NCI-H1436 treated with DMSO at 0.1 percent for 48 hours (cell line): Measurements from ENCODE around the gene FOSL1.

Experiments
- DNase-seq: peaks from one replicate; lab custom pipeline; 2025; lab: John Stamatoyannopoulos, UW

Gene FOSL1

DNA sequence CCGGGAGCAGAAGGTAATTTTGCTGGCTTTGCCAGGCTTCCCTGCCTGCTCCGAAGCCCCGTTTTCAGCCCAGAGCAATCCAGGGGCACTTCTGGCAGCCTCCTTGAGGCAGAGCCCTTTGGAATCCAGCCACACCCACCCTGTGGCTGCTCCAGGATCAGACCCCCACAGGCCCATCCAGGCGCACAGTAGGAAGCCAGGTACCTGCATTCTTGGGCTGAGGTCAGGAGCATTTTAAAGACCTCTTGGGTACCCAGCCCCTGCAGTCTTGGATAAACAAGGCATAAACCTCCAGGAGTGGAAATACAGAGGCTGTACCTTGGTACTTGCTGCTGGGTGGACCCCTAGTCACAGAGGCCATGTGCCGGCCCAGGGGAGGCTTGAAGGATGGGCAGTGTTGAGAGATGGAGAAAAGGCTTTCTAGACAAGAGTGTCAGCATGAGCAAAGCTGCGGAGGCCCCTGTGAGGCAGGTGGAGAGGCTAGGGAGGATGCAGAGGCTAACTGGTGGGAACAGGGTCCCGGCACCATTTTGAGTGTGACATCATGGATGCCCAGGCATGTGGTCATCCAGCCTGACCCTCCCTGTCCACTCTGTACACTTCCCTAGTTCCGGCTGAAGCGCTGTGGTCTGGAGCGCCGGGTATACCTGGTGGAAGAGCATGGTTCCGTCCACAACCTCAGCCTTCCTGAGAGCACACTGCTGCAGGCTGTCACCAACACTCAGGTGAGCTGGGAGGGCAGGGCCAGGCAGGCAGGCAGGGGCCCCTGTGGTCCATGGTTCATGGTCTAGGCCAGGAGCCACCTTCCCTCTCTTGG is 36.1 kb downstream of the FOSL1 start:
- no peak for DNase-seq

- no peak for DNase-seq
These were observed 37.0 kb downstream of the FOSL1 start for GRCh38 chr11:65862941-65863888.

GRCh38 chr11:65862191-65862735 is 37.9 kb downstream of the FOSL1 start:
- DNase-seq: no peak

GRCh38 chr11:65861533-65862183 is 38.5 kb downstream of the FOSL1 start:
- DNase-seq: no peak

GRCh38 chr11:65861165-65861505 is 39.1 kb downstream of the FOSL1 start:
- no peak for DNase-seq

DNA sequence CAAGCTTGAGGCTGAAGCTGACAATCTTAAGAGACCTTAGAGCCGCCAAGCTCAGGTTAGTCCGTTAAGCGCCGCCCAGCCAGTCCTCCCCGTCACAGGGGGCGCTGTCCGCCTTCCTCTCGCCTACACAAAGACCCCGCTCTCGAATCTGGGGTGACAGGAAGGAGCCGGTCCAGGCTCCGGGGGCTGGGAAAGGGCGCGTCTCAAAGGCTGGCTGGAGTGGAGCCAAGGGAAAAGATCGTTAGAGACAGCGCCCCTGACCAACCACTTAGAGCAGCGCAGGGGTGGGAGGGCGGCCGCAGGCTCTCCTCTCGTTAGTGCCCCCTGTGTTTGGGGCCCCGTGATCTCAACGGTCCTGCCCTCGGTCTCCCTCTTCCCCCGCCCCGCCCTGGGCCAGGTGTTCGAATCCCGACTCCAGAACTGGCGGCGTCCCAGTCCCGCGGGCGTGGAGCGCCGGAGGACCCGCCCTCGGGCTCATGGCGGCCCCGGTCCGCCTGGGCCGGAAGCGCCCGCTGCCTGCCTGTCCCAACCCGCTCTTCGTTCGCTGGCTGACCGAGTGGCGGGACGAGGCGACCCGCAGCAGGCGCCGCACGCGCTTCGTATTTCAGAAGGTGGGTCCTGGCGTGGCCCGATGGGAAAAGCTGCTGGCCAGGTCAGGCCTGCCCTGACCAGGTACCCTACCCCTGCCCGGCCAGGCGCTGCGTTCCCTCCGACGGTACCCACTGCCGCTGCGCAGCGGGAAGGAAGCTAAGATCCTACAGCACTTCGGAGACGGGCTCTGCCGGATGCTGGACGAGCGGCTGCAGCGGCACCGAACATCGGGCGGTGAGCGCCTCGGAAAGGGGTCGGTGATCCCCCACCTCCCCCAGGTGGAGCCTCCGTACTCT is 39.7 kb downstream of the FOSL1 start, which contains the start of gene MUS81:
TSS of gene MUS81 (plus strand) at position 156 of the 887 bp plus-strand sequence. CDS start at position 477, 321 bp downstream.
- DNase-seq: peak; percentile 76

GRCh38 chr11:65859812-65860277 is 40.3 kb downstream of the FOSL1 start:
- DNase-seq: no peak

GRCh38 chr11:65859095-65859811 is 40.9 kb downstream of the FOSL1 start:
- peak; percentile 96 for DNase-seq

DNA sequence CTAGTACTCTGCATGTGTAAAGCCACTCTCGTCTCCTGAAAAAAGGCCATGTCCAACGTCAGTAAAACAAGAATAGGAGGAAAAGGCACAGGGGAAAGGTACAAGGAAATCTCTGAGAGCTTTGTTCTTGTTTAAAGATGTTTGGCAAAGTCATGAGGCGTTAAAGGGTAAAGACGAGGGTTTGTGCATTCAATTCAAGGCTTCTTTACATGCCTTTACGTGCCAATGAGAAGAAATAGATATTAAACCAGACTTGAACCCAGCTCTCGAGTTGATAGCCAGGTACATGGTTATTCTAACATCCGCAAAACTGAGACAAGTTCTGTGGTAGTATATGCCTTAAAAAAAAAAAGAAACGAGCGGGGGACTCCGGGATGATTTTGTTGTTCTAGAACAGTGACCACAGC is 41.5 kb downstream of the FOSL1 start:
- no peak for DNase-seq

- DNase-seq: peak; percentile 85
These were observed 42.1 kb downstream of the FOSL1 start, which contains the start of gene CFL1 for GRCh38 chr11:65857853-65858680. Gene CFL1 (minus strand): TSS chr11:65858180. CDS start chr11:65858099, 81 bp downstream.

DNA sequence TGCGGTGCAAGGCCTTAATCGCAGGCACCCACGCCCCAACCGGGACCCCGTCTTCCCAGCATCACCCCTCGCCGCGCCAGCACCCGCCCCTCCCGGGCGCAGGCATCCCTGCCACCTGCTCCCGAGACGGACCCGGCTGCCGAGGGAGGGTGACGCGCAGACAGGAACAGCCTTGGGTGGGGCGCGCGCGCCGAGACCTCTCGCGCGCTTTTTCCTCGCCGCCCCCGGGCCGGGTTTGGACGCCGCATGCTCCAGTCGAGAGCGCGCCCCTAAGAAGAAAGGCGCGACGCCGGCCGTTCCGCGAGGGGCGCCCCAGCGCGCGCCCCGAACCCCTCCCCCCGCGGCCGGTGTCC is 42.7 kb downstream of the FOSL1 start:
- DNase-seq: no peak

DNA sequence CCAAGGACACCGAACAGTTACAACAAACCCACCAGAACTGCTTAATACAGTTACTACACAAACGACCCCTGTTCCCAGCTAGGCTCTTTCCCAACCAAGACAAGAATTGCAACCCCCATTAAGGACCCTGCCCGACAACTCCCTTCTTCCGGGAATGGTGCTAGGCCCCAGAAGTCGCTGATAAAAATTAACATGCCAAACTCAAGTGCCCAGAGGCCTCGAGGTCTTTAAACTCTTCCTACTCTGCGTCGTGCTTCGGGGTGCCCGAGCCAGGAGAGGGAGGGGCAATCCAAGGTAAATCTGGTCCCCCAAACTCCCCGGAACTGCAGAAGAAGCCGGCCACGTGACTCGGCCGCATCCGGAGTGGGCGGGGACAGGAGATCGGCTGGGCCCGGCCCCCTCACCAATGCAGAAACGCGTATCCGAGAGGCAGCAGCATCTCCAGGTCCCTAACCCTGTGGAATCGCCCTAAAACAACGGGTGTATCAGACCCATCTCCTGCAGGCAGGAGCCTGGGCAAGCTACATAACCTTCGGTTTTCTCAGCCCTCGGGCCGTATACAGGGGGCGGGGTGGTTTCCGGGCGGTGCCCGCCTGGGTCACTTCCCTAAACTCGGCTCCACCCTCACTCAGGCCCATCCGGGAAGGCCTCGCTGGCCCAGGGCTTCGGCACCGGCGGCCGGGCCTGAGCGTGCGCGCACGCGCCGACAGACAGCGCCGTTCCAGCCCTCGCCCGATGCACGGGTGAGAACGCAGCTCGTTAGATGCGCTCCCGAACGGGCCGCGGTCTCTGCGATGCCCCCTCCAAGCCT is 43.3 kb downstream of the FOSL1 start:
- no peak for DNase-seq

DNA sequence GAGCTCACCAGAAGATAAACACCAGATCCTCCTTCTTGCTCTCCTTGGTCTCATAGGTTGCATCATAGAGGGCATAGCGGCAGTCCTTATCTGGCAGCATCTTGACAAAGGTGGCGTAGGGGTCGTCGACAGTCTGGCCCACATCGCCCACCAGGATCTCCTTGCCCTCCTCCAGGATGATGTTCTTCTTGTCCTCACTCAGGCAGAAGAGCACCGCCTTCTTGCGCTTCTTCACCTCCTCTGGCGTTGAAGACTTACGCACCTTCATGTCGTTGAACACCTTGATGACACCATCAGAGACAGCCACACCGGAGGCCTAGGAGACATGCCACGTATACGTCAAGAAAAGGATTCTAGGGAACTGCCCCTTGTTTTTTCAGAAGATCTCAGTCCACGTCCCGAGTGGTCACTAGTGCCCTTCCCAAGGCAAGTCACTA is 44.2 kb downstream of the FOSL1 start:
- DNase-seq: no peak

DNA sequence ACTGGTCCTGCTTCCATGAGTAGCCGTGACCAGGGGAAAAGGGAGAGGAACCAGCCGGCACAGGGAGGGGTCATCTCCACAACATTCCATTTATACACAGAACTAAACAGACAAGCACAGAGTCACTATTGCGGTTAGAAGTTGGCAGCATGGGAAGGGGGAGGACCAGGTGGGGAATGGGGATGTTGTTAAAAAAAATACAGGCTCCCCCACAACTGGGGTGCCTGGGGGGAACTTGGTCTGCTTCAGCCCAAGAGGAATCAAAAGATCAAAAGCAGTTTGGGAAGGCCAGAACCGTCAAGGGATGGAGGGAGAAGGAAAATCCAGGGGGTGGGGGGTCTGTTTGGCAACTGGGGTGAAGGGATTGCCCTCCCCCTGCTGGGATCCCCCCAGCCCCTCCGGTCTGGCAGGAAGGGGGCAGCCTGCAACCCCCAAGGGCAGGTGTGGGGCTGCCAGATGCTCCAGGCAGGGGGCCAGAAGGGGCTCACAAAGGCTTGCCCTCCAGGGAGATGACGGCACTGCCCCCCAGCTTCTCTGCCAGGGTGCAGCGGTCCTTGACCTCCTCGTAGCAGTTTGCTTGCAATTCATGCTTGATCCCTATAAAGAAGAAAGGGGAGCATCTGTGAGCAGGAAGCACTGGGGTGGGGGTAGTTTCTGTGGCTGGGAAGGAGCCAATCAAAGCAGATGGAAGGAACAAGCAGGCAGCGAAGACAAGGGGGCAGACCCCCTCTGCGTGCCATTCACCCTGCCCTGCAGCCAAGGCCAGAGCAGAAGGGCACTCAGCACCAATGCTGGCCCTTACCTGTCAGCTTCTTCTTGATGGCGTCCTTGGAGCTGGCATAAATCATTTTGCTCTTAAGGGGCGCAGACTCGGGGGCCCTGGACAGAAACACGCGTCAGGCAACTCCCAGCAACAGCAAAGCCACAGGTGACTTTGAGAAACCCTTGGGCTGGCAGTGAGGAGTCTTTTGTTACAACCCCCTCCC is 45.0 kb downstream of the FOSL1 start:
- DNase-seq: no peak

DNA sequence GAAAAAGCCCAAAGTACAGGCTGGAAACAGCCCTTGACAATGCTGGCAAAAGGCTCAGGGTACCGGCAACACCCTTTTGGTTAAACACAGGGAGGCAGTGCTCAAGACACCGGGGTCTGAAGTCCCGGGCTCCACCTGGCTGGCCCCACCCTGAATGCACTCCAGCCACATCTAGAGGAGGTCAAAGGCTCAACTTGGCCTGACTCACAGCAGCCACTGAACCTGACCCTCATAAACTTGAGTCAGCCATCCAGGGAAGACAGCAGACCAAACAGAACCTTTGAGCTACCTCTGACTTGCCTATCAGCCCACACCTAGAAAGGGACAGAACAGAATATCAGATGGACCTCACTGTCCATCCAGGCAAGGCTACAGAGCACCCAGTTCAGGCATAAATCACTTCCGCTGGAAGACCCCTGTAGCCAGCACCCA is 46.0 kb downstream of the FOSL1 start:
- no peak for DNase-seq

DNA sequence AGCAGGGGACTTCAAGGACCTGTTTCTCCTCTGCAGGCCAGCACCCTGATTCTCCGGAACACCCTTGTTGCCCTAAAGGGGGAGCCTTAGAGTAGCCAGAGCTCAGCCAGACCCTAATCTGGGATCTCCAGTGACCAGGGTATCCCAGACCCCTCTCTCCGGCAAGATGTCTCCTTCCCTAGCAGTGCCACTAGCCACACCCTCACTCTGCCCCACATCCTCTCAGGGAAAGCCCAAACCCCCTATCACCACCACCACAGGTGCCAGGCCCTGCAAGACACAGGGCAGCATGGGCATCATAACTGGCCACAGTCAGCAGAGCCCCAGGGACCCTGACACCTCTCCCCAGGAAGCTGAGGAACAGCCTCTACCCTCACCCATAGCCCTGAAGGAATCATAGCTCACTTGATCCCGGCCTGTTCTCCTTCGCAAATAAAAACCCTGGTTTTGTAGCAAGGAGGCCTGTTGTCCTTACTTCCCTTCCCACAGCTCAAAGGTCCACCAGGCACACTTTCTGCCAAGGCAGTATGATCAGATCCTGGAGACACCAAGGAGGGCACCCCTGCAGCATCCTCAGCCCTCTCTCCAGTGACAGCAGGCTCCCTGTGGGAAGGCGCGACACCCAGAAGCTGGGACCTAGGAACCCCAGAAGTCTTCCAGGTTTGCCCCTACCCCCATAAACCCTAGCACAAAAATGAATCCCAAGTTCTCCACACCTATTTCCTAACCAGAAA is 46.8 kb downstream of the FOSL1 start:
- DNase-seq: no peak
